PC-3 (cell line): Measurements from ENCODE around the gene KIAA1614.

Source experiments
- CTCF ChIP-seq: fragments of 300-600 bp; sonication (generic); conservative IDR thresholded peaks from 2 replicates; pipeline ENCODE4 v1.5.1; 2017; ENCODE audit warnings: antibody characterized with exemption, low read depth, mild to moderate bottlenecking, low read length
- EZH2 ChIP-seq: fragments of 300-600 bp; sonication (generic); IDR thresholded peaks from one replicate; pipeline ENCODE4 v1.6.1; 2017; ENCODE audit warnings: antibody characterized with exemption, mild to moderate bottlenecking, low read length; ENCODE audit not compliant: unreplicated experiment
- EZH2phosphoT487 ChIP-seq: fragments of 300-600 bp; sonication (generic); IDR thresholded peaks from 2 replicates; pipeline ENCODE4 v1.6.1; 2018; ENCODE audit warnings: mild to moderate bottlenecking, antibody characterized with exemption, low read length, borderline replicate concordance

DNA sequence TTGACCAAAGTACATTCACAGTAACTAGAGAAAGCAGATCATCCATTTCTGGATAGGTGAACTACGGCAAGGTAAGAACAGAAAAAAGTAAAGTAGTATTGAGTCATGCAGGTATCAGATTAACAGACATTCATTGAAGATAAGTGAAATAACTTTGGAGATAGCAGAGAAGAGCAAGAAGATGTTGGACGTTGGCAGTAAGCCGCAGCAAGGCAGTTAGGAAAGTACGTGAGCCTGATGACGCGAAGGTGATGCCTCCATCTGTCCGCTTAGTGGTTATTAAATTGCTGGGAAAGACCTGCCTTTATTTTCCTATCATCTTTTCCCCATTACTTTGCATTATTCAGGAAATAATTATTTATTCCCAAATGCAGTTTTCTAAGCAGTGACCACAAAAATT is 24.9 kb upstream of the KIAA1614 start:
- TF ChIP-seq EZH2phosphoT487 = no peak
- TF ChIP-seq CTCF = no peak
- no peak for TF ChIP-seq EZH2
